8988T (cell line): ENCODE results near the gene FBP2.
"Not testable (repeated sequence)": the region's sequence is repeated elsewhere in the genome, so short reads cannot be mapped to it uniquely, and the experiment has no call there.

Experiments used
- DNase-seq: peaks from one replicate; pipeline ENCODE4 v3.0.0; 2011

FBP2 gene

GRCh38 chr9:94603259-94604160 is 9.9 kb upstream of the FBP2 start:
- peak; percentile 77 for DNase-seq

- no peak for DNase-seq
Observed at GRCh38 chr9:94602666-94603065, 9.0 kb upstream of the FBP2 start.

GRCh38 chr9:94600715-94601114 is 7.1 kb upstream of the FBP2 start:
- no peak for DNase-seq

- no peak for DNase-seq
Observed at GRCh38 chr9:94600258-94600657, 6.6 kb upstream of the FBP2 start.

GRCh38 chr9:94599102-94599501 is 5.5 kb upstream of the FBP2 start:
- no peak for DNase-seq

GRCh38 chr9:94592683-94593082 is 941 bp downstream of the FBP2 start:
- not testable (repeated sequence) for DNase-seq

- no peak for DNase-seq
Observed at GRCh38 chr9:94591876-94592275, 1.7 kb downstream of the FBP2 start.

- DNase-seq = not testable (repeated sequence)
Observed at GRCh38 chr9:94591046-94591545, 2.5 kb downstream of the FBP2 start.

- no peak for DNase-seq
Observed at GRCh38 chr9:94588681-94589080, 4.9 kb downstream of the FBP2 start.

GRCh38 chr9:94586814-94587213 is 6.8 kb downstream of the FBP2 start:
- no peak for DNase-seq

GRCh38 chr9:94586316-94586715 is 7.3 kb downstream of the FBP2 start:
- DNase-seq = no peak

- DNase-seq = no peak
Observed at GRCh38 chr9:94584555-94584954, 9.1 kb downstream of the FBP2 start.

- DNase-seq = no peak
Observed at GRCh38 chr9:94581728-94582127, 11.9 kb downstream of the FBP2 start.

GRCh38 chr9:94577571-94577970 is 16.1 kb downstream of the FBP2 start:
- DNase-seq = no peak

- no peak for DNase-seq
Observed at GRCh38 chr9:94577036-94577435, 16.6 kb downstream of the FBP2 start.

GRCh38 chr9:94576131-94576530 is 17.5 kb downstream of the FBP2 start:
- no peak for DNase-seq

- no peak for DNase-seq
Observed at GRCh38 chr9:94568972-94569712, 24.5 kb downstream of the FBP2 start.

GRCh38 chr9:94568250-94568889 is 25.3 kb downstream of the FBP2 start:
- no peak for DNase-seq

- DNase-seq = no peak
Observed at GRCh38 chr9:94567271-94567670, 26.4 kb downstream of the FBP2 start.

GRCh38 chr9:94566550-94566949 is 27.1 kb downstream of the FBP2 start:
- DNase-seq = no peak

- not testable (repeated sequence) for DNase-seq
Observed at GRCh38 chr9:94564279-94564678, 29.3 kb downstream of the FBP2 start.

GRCh38 chr9:94563548-94563947 is 30.1 kb downstream of the FBP2 start:
- DNase-seq = no peak

- no peak for DNase-seq
Observed at GRCh38 chr9:94560237-94560636, 33.4 kb downstream of the FBP2 start.
